ENCODE results near the gene PARD3B. TPM values are rescaled to one million over a fixed set of nuclear protein-coding genes. Genes with fewer than 3 reads are reported as not detected.
A peak's percentile ranks its signal among the peaks of the same experiment; 100 is the strongest.

The PARD3B gene
- total RNA-seq, 1 donor = 53.1 TPM

DNA sequence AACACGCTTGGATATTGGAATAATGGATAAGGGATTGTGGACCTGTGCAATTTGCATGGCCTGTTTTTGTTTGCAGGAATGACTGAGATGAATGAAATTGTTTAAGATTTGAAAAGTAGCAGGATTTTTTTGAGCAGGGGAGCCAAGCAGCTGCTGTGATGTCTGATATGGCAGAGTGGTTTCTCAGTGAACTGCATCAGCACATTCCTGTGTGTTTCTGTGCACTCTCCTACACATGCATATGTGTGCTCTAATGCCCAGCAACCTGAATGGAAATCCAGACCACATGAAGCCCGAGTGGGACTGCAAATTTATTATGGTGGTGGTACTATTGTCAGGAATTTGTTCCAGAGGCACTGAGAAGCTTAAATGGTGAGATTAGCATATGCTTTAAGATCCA, 161.7 kb downstream of the PARD3B start:
- DNase-seq (ENCODE audit: low read depth) = peak; percentile 48
- no peak overlapping the region for H3K4me3 ChIP-seq (ENCODE audit: low read depth, low read length)
- TF ChIP-seq, protein P1, sequence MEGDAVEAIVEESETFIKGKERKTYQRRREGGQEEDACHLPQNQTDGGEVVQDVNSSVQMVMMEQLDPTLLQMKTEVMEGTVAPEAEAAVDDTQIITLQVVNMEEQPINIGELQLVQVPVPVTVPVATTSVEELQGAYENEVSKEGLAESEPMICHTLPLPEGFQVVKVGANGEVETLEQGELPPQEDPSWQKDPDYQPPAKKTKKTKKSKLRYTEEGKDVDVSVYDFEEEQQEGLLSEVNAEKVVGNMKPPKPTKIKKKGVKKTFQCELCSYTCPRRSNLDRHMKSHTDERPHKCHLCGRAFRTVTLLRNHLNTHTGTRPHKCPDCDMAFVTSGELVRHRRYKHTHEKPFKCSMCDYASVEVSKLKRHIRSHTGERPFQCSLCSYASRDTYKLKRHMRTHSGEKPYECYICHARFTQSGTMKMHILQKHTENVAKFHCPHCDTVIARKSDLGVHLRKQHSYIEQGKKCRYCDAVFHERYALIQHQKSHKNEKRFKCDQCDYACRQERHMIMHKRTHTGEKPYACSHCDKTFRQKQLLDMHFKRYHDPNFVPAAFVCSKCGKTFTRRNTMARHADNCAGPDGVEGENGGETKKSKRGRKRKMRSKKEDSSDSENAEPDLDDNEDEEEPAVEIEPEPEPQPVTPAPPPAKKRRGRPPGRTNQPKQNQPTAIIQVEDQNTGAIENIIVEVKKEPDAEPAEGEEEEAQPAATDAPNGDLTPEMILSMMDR (IDR thresholded peaks at IDR 0.05; ENCODE audit: insufficient read depth, low read depth, low read length) = no peak

DNA sequence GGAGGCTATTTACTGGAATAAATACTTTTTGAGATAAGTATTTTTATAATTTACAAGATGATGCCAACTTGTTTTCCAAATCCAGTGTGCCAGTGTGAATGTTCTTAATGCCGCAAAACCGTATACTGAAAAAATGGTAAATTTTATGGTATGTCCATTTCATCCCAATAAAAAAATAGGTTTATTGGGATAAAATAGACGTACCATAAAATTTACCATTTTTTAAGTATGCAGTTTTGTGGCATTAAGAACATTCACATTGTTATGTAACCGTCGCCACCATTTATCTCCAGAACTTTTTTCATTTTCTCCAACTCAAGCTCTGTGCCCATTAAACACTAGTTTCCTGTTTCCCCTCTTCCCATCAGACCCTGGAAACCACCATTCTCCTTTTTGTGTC, 167.9 kb downstream of the PARD3B start:
- TF ChIP-seq, protein P1 (IDR thresholded peaks at IDR 0.05; ENCODE audit: insufficient read depth, low read depth, low read length) = no peak
- DNase-seq (ENCODE audit: low read depth) = no peak
- H3K4me3 ChIP-seq (ENCODE audit: low read depth, low read length) = no peak overlapping the region

DNA sequence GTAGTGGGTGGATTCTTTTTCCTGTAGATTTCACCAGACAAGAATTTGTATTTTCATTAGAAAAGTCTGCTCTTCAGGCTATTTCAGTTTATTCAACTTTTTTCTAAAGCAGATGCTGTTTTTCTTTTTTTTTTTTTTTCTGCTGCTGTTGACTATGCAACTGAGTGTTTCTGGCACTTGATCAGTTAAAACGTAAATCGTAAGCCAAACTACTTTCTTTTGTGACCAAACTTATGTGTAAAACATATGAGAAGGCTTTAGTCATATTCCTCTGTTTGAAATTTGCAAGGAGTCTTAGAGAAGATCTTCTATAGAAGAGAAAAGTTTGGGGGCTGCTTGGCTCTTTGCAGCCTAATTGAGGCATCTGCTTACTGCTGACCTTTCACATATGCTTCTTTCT, 170.1 kb downstream of the PARD3B start:
- H3K4me3 ChIP-seq (ENCODE audit: low read depth, low read length) = no peak overlapping the region
- TF ChIP-seq, protein P1 (IDR thresholded peaks at IDR 0.05; ENCODE audit: insufficient read depth, low read depth, low read length) = no peak
- no peak for DNase-seq (ENCODE audit: low read depth)

DNA sequence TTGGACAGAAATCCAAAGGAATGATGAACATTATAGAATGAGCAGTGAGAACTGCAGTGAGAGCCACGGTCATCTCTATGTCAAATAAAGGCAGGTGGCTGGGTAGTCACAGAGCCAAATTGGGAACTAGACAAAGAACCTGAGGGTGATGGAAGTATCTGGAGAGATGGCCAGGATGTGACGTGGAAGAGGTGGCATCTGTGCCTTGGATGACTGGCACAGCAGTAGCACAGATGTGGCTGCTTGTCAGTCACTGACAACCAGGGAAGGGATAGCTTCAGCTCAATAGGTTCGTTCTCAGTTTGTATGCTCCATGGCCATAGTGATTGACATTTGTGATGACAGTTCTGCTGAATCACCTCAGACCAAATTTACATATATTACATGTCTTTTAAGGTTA, 172.3 kb downstream of the PARD3B start:
- TF ChIP-seq, protein P1 (IDR thresholded peaks at IDR 0.05; ENCODE audit: insufficient read depth, low read depth, low read length) = no peak
- no peak for DNase-seq (ENCODE audit: low read depth)
- no peak overlapping the region for H3K4me3 ChIP-seq (ENCODE audit: low read depth, low read length)

DNA sequence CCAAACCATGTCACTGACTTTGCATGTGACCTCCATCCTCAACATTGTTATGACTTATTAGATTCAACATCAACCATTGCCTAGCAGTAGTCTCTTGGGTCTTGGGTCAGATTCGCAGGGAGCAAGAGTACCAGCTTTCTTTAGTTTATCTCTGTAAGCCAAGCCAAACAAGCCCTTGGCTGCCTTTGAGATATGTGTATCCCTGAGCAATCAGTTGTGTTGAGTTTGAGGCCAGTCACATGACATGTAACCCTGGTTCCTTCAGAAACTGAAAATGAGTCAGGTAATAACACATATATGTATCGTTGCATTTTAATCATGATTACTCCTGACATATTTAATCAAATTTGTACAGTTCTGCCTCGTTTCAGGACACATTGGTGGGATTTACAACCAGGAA, 173.3 kb downstream of the PARD3B start:
- no peak for DNase-seq (ENCODE audit: low read depth)
- TF ChIP-seq, protein P1 (IDR thresholded peaks at IDR 0.05; ENCODE audit: insufficient read depth, low read depth, low read length) = no peak
- no peak overlapping the region for H3K4me3 ChIP-seq (ENCODE audit: low read depth, low read length)

DNA sequence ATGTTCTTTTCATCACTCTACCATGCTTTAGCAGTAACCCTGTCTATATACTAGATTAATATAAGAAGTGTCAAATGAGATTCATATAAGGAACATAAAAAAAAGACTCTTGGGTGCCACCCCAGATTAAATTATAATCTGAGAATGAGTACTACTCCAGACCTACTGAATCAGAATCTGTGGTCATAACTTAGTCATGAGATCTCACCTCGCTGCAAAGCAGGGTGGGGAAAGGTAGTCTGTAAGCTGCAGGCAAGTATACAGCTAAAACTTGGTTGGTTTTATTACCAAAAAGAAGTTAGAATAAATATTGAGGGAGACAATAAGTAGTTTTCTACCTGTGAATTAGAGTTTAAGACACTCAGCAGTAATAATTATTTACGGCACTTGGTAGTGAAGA, 175.6 kb downstream of the PARD3B start:
- H3K4me3 ChIP-seq (ENCODE audit: low read depth, low read length) = no peak overlapping the region
- no peak for DNase-seq (ENCODE audit: low read depth)
- TF ChIP-seq, protein P1 (IDR thresholded peaks at IDR 0.05; ENCODE audit: insufficient read depth, low read depth, low read length) = no peak

DNA sequence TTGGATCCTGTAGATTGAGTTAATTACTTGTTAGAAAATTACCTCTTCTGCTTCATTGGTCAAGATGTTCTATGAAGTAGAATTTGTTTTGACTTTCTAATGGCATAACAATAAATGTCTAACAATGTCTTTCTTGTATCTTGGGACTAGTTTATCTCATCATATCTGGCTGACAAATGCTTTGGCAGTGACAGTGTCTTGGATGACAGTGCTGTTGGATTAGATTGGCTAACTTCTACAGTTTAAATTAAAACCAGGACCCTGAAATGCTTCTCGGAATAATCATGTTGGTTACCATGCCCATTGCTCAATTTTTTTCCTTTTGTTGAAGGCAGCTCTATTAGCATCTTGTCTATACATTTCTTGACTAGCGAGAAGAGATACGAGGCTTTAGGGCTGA, 176.9 kb downstream of the PARD3B start:
- H3K4me3 ChIP-seq (ENCODE audit: low read depth, low read length) = no peak overlapping the region
- TF ChIP-seq, protein P1 (IDR thresholded peaks at IDR 0.05; ENCODE audit: insufficient read depth, low read depth, low read length) = no peak
- no peak for DNase-seq (ENCODE audit: low read depth)
